Right ventricle myocardium inferior (tissue), 1 donor: ENCODE results near the gene ALG11. TPM values are rescaled to one million over a fixed set of nuclear protein-coding genes. Genes with fewer than 3 reads are reported as not detected.

Experiments used
- ATAC-seq: fragments of 200-7000 bp; cut with Tn5 transposase; one replicate; pipeline ENCODE4 v1.9.1; 2020; ENCODE audit warnings: mild to moderate bottlenecking, moderate library complexity
- DNase-seq: peaks from one replicate; pipeline ENCODE4 v3.0.0; 2021; ENCODE audit errors: missing footprints
- intact Hi-C: fragments of 100-400 bp; cut with DNase I; formaldehyde crosslinking; loops from one replicate; pipeline ENCODE4 v1.11.0; 2022
- total RNA-seq: library from RNA; stranded (reverse); fragmentation: NEBNext Ultra II Directional; extraction: Animal tissue kit (Norgen Biotek cat#: 25700); gene quantifications from one replicate; pipeline ENCODE4 v1.2.1, GENCODE V29; 2021
- donor health status: DM: no; HTN: yes; CAD: no; lungs with severe emphysema.

Gene ALG11
- total RNA-seq, 1 donor from 2014 or later = 20.9 TPM

DNA sequence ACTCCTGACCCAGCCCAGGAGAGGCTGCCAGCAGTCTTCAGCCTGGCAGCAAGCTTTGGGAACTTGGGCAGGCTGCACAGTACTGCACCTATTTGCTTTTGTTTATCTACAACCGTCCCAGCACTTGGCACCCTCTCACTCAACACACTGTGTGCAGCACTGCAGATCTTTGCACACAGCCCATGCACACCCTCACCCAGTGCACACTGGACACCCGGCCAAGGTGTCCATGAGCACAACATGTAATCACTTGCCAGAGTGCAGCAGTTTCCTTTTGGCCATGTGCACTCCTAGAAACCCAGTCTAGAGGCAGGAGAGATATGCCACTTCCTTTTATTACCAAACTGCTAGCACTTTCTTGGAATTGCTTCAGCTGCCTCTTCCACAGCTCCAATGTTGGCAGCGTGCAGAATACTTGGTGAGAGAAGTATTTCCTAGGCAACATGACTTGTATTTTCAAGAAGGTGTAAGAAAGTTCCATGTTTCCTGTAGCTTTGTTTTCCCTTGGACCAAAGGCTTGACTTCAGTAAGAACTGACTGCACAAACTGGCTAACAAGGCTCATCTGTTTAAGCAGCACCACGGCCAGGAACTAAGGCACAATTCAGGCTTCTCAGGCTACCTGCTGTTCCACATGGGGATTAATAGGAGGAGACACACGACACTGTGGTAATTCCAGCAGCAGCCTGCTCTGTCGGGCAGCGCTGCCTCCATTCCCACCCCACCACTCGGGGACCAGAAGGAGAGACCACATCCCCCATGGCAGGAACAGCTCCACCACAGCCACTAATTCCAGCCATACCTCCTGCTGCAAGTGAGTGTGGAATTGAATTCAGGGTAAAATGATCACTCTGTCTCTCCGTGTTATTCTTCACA, 16.3 kb upstream of the ALG11 start:
- peak; percentile 77 for DNase-seq
- intact Hi-C loops = loop anchor here (10.0 kb wide), 1 partner anchor 181 kb away; no protein-coding TSS in a partner anchor
- peak; percentile 76 for ATAC-seq

DNA sequence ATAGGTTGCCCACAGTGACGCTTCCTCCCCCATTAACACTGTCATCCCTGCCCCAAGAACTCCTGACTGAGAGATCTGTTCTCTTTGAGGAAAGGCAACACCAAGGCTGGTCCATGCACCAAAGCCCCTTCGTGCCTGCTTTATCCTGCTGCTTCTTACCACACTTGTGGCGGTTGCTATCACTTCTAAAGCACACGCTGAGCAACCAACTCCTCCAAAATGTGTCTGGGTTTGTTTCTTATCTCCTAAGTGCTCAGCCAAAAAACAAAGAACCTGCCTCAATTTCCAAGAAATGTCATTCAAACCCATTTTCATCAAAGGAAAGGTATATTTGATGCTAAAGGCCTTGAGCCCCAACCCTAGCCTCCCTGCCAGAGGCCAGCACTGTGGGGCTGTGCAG, 15.6 kb upstream of the ALG11 start:
- intact Hi-C loops = loop anchor here (10.0 kb wide), 1 partner anchor 182 kb away; no protein-coding TSS in a partner anchor
- ATAC-seq = no peak
- no peak for DNase-seq

DNA sequence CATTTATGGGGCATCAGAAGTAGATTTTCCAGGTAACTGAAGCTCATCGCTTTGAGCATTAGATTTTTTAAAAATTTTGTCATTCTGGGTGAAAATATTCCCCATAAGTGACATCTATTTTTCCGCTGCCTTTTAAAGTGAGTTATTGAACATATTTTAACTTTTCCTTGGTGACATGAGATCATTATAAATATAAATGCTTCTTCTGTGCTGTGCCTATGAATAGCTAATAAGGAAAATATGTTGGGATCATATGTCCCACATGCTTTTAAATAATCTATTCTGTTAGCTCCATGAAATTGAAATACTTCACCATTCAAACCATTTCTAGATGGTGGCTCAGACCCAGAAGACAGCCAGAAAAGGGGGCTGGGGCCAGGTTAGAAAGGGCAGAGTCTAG, 15.0 kb upstream of the ALG11 start:
- DNase-seq = no peak
- no peak for ATAC-seq
- intact Hi-C loops = loop anchor here (10.0 kb wide), 1 partner anchor 182 kb away; no protein-coding TSS in a partner anchor

DNA sequence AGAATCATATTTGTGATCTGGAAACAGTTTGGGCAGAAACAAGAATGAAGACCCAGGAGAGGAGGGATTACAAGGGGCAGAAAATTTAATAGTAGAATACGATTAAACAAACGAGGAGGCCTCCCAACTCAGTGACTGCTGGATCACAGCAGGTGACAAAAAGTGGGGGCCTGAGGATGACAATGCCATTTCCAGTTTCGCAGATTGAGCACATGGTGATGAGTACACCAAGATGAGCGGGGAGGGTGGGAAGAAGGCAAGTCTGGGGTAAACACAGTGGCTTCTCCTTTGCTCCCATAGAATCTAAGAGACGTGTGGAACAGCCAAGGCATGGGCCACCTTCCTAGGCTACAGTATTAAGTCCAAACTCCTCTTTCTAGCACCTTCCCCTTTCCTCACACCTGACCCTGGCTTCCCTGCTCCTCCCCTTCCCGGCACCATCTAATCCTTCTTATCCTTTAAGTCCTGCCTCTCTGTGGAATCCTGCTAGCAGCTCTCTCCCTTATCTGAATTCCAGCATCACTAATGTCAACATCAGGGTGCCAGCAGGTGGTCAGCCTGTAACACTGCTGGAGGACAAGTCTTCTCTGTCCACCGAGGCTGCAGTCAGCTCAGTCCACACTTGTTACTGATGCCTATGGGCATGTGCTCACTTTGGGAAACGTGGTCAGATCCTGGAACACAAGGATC, 14.4 kb upstream of the ALG11 start:
- no peak for DNase-seq
- intact Hi-C loops = loop anchor here (10.0 kb wide), 1 partner anchor 183 kb away; no protein-coding TSS in a partner anchor

DNA sequence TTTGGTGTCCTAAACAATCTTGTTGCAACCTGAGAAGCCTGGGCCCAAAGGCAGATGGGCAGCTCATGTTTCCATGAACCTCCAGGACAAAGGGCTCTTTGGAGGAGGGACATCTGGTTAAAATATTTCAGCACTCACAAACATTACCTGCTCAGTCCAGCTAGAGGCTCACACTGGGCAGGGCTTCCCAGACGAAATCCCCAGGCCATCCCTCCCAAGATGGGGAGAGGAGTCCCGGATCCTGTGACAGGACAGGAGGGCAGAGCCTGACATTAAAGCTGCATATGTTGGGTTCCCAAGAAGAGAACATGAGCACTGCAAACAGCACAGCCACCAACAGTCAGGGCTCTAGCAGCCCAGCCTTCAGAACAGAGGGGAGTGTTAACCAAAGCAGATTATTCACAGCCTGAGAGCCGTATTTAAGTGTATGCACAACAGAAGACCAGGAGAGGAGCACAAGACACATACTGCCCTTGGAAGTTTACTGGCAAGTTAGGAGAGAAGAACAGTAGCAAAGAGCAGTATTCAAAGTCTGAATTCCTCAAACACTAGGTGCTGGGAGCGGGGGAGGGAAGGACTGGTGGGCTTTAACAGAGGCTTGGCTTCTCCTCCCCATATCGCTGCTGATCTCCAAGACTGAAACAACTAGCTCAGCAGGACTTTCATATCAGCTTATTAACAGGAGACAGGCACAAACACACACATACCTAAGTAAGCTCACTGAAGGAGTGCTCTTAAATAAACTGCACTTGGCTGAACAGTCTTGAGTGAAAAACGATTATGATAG, 13.3 kb upstream of the ALG11 start:
- ATAC-seq (no peak), DNase-seq (no peak)
- intact Hi-C loops = loop anchor here (10.0 kb wide), 1 partner anchor 184 kb away; no protein-coding TSS in a partner anchor

More for the DNA sequence above, 14.4 kb upstream of the ALG11 start:
- ATAC-seq = no peak

DNA sequence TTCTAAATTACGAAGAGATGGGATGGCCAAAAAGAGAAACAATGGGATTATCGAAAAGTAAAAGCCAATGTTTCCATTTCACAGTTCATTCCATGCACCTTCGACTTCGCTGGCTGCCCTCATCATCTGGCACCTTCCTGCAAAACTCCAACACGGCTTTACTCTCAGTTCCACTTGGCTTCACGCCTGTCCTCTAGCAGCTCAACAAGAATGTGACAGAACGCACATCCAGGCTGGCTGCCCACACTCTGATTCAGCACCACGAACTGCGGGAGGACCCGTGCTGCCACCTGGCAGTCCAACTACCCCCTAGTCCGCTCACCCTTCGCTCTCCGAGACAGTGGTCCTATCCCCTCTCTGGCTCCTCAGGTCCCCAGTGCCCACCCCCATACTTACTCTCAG, 12.7 kb upstream of the ALG11 start:
- ATAC-seq = peak; percentile 75
- intact Hi-C loops = loop anchor here (10.0 kb wide), 1 partner anchor 185 kb away; no protein-coding TSS in a partner anchor
- peak; percentile 80 for DNase-seq

DNA sequence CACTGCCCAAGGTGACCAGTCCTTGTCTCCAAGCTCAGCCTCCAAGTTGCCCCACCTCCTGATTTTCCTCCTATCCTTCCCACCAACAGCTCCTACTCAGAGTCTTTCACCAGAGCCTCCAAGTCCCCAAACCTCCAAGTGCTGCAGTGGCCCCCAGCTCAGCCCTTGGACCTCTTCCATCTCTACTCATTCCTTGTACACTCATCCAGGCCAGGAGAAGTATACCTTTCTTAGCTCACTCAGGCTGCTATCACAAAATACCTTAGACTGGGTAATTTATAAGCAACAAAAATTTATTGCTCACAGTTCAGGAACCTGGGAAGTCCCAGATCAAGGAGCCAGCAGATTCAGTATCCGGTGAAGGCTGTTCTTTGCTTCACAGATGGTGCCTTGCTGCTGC, 12.3 kb upstream of the ALG11 start:
- ATAC-seq (no peak), DNase-seq (no peak)

DNA sequence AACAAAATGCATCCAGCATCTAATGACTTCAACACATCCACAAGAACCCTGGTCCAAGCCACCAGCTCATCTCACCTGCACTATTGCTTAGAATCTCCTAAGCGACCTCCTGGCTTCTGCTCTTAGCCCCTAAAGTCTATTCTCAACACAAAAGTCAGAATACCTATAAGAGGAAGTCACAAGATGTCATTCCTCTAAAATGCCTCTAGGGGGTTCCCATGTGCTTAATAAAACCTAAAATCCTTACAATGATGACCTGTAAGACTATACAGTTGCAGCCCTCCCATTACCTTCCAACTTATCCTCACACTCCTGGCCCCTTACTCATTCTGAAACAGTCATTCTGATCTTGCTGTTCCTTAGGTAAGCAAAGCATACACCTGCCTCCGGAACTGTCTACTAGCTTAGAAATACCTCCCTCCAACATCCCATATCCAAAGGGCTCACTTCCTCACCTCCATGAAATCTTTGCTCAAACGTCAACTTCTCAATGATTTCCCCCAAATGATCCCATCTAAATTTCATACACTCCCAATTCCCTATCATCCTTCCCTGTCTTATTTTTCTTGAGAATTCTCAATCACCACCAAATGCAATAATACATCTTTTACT, 11.0 kb upstream of the ALG11 start:
- DNase-seq (no peak), ATAC-seq (no peak)
- intact Hi-C loops = loop anchor here (1.0 to 10.0 kb wide), 2 partner anchors 106 to 126 kb away; no protein-coding TSS in a partner anchor

More for the DNA sequence above, 12.3 kb upstream of the ALG11 start:
- intact Hi-C loops = loop anchor here (10.0 kb wide), 2 partner anchors 105 to 185 kb away; no protein-coding TSS in a partner anchor

DNA sequence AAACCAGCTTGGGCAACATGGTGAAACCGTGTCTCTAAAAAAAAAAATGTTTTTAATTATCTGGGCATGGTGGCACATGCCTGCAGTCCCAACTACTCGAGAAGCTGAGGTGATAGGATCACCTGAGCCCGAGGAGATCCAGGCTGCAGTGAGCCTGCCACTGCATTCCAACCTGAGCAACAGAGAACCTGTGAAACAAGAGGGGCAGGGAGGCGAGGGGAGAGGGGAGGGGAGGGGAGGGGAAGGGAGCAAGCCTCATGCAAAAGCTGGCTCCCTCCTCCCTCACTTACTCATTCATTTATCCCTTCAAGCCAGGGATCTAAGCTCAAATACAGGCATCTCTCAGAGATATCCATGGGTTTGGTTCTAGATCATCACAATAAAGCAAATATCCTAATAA, 9.8 kb upstream of the ALG11 start:
- ATAC-seq (no peak), DNase-seq (no peak)
- intact Hi-C loops = loop anchor here (10.0 kb wide), 1 partner anchor 108 kb away; no protein-coding TSS in a partner anchor

DNA sequence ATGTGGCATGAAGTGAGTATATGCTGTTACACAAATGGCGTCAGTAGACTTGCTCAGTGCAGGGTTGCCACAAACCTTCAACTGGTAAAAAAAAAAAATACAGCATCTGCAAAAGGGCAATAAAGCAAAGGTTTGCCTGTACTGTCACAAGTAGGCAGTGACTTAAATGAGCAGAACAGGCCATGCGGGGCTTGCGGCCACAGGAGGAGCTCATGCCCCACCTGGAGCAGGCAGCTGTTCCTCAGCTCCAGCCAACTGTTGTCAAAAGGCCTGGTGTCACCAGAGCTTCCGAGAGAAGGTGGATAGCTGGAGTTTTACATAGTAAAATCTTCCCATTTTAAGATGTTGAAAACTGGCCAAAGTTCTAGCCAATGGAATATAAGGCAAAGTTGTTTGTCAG, 8.7 kb upstream of the ALG11 start:
- DNase-seq (no peak), ATAC-seq (no peak)
- intact Hi-C loops = loop anchor here (10.0 kb wide), 1 partner anchor 109 kb away; no protein-coding TSS in a partner anchor

DNA sequence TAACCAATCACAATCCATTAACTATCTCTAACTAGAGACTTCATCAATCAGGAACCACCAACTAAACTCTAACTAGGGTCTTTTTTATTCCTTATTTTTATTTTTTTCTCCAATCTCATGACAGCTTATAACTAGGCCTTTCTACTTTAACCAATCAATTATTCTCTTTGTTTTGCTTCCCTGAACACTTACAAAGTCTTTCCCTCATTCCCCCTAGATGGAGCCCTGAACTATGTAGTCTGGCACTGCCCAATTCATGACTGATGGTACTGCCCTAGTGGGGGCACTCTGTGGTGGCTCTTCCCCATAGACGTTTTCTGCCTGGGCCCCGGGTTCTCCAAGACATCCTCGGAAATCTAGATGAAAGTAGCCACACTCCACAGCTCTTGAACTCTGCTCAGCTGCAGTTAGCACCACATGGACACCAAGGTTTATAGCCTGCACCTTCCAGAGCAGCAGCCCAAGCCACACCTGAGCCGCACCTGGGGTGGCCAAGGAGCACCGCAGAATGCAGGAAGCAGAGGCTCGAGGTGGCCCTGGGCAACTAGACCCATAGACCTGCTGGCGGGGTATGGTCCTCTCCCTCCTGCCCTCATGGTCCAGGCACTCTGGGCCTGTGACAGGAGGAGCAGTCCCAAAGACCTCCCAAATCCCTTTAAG, 7.6 kb upstream of the ALG11 start:
- DNase-seq (no peak), ATAC-seq (no peak)
- intact Hi-C loops = loop anchor here (10.0 kb wide), 1 partner anchor 110 kb away; no protein-coding TSS in a partner anchor

DNA sequence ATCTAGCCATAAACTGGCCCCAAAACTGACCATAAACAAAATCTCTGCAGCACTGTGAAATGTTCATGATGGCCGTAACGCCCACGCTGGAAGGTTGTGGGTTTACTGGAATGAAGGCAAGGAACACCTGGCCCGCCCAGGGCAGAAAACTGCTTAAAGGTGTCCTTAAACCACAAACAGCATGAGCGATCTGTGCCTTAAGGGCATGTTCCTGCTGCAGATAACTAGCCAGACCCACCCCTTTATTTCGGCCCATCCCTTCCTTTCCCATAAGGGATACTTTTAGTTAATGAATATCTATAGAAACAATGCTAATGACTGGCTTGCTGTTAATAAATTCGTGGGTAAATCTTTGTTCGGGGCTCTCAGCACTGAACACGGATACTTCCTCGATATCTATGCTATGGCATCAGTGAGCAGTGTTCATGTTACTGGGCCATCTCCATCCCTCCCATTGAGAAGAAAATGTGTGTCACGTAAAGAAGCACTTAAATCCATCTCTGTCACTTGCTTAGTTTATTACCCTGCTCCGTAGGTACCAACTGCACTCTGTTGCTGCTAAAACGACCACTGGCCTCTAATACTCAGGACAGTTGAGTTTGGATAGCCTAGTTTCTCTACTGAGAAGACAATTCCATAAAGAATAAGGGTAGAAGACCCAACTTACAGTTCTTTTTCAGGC, 6.2 kb upstream of the ALG11 start:
- intact Hi-C loops = loop anchor here (10.0 kb wide), 1 partner anchor 111 kb away; no protein-coding TSS in a partner anchor
- ATAC-seq = no peak

DNA sequence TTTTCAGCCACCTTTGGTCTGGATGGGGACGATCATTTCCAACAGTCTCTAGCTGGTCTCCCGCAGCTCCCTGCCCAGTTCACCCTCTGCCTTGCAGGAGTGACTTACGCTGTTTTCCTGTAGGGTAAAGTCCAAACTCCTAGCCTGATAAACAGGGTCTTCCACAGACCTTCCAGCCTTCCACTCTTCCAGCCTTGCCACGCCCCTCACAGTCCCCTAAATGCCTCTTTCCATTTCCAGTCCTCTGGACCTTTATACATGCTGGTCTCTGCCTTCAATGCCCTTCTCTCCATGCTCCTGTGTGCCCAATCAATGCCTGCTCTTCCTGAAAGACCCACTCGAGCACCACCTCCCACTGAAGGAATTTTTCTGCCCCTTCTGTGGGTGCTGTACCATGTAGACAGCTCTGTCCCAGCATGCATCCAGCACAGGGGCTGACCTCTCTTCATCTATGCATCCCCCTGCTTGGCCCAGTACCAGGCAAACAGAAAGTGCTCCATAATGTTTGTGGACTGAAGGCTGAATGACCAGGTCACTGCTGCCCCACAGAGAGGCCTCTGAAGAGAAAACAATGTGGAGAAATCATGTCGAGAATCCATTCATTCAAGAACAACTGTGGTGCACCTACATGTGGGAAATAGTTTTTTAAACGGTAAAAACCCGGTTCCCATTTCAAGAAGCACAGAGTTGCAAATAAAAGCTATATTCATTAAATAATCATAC, 5.5 kb upstream of the ALG11 start:
- intact Hi-C loops = loop anchor here (10.0 kb wide), 1 partner anchor 112 kb away; no protein-coding TSS in a partner anchor
- ATAC-seq (no peak), DNase-seq (no peak)

More for the DNA sequence above, 6.2 kb upstream of the ALG11 start:
- DNase-seq = no peak

DNA sequence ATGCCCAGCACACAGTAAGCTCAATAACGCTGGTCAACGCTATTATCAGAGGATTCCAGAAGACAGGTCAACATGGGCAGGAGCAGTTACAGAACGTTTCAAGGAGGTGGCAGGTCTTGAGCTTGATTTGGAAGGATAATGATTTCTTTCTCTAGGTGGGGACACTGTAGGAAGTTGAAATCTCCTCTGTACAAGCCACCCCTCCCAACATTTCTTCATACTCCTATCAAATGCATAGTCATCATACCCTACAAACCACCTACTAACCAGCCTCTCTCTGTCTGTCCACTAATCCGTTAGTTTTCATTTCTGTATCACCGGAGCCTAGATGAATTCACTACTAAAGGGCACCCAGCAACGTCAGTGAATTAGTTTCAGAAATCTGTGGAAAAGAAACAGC, 2.3 kb upstream of the ALG11 start:
- intact Hi-C loops = loop anchor here (5.0 to 10.0 kb wide), 2 partner anchors 115 to 417 kb away; no protein-coding TSS in a partner anchor
- DNase-seq = no peak
- ATAC-seq = no peak

DNA sequence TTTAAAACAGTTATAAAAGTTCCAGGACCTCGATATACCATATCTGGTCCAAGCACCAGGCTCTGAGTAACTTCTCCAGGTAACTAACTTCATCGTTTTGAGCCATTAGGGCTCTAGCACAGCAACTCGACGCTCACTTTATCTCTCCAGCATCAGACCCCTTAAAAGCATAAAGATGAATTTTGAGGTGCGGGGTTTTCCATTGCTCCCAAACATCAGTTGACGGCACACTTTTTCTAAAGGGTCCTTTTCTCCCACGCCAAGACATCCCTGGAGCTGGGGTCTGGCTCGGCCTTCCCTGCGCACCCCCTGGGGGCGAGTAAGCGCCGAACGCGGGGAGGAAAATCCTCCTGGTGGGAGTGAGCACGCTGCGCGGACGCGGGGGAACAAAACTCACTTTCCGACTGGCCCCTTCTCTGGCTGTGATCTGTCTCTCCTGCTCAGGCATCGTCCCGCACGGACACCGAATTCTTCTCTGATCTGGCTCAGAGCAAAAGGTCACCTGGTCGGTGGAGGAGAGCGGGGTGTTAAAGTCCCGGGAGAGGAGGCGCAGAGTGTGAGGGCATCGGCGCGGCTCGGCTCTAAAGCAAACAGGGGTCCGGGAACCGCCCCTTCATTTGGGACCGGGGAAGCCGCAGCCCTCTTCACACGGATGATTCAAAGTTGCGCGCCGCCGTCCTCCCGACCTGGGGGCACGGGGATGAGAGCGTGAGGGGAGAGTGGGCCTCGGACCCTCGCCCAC, 1.1 kb upstream of the ALG11 start, which contains the start of gene ATP7B:
ATP7B (minus strand) TSS at position 561 of the 742 bp plus-strand sequence; CDS start at position 448, 113 bp downstream.
- DNase-seq = no peak
- ATAC-seq = peak; percentile 20
- intact Hi-C loops = loop anchor here (5.0 kb wide), 1 partner anchor 416 kb away; no protein-coding TSS in a partner anchor
